Neural progenitor cell (in vitro differentiated cells): ENCODE results near the gene MPZL1.

Experiments used
- CTCF ChIP-seq: fragments of 200-600 bp; sonication (generic); IDR thresholded peaks from 2 replicates; pipeline ENCODE4 v1.5.1; 2017; ENCODE audit warnings: antibody characterized with exemption, mild to moderate bottlenecking
- EZH2 ChIP-seq: fragments of 200-600 bp; sonication (generic); IDR thresholded peaks from 2 replicates; pipeline ENCODE4 v1.6.1; 2017; ENCODE audit warnings: antibody characterized with exemption, mild to moderate bottlenecking, moderate library complexity
- EZH2phosphoT487 ChIP-seq: fragments of 200-600 bp; sonication (generic); IDR thresholded peaks from 2 replicates; pipeline ENCODE4 v1.6.1; 2017; ENCODE audit warnings: antibody characterized with exemption

- TF ChIP-seq CTCF (no peak), EZH2 (no peak), EZH2phosphoT487 (no peak)
These were observed 28.9 kb downstream of the MPZL1 start for GRCh38 chr1:167750641-167751040.
